Stimulated activated CD4-positive, alpha-beta T cell treated with anti-CD3 and anti-CD28 coated beads, TNF-alpha, amount 100 ng/mL, for 48 hours (primary cell): ENCODE data around the gene IRF1.
"Not testable (repeated sequence)": the region's sequence is repeated elsewhere in the genome, so short reads cannot be mapped to it uniquely, and the experiment has no call there.

Source experiments
- DNase-seq, 3 donors: peaks; one replicate each; pipeline ENCODE4 v3.0.0-alpha.2; 2020; ENCODE audit warnings: low read depth in 3 of 3

Gene IRF1

GRCh38 chr5:132487095-132487428 is 3.5 kb downstream of the IRF1 start:
- no peak for DNase-seq

GRCh38 chr5:132486318-132487094 is 4.1 kb downstream of the IRF1 start:
- DNase-seq, result no peak

GRCh38 chr5:132485641-132486317 is 4.8 kb downstream of the IRF1 start:
- no peak for DNase-seq

GRCh38 chr5:132484876-132485640 is 5.5 kb downstream of the IRF1 start:
- not testable (repeated sequence) for DNase-seq

- no peak for DNase-seq
These were observed 6.2 kb downstream of the IRF1 start for GRCh38 chr5:132484391-132484725.

- no peak for DNase-seq
These were observed 6.7 kb downstream of the IRF1 start for GRCh38 chr5:132483661-132484390.

GRCh38 chr5:132483101-132483500 is 7.5 kb downstream of the IRF1 start:
- no peak for DNase-seq

GRCh38 chr5:132481596-132482211 is 8.9 kb downstream of the IRF1 start:
- DNase-seq, result no peak

- DNase-seq, result no peak
These were observed 9.5 kb downstream of the IRF1 start for GRCh38 chr5:132480893-132481595.

GRCh38 chr5:132480546-132480892 is 10.1 kb downstream of the IRF1 start:
- no peak for DNase-seq

- no peak for DNase-seq
These were observed 10.5 kb downstream of the IRF1 start for GRCh38 chr5:132480042-132480441.

- no peak for DNase-seq
These were observed 11.2 kb downstream of the IRF1 start for GRCh38 chr5:132479111-132479951.

- DNase-seq, result no peak
These were observed 12.2 kb downstream of the IRF1 start for GRCh38 chr5:132478366-132478871.

- no peak for DNase-seq
These were observed 12.7 kb downstream of the IRF1 start for GRCh38 chr5:132477784-132478365.

GRCh38 chr5:132476876-132477781 is 13.4 kb downstream of the IRF1 start:
- no peak for DNase-seq

GRCh38 chr5:132475987-132476875 is 14.3 kb downstream of the IRF1 start:
- no peak for DNase-seq

GRCh38 chr5:132475497-132475882 is 15.1 kb downstream of the IRF1 start:
- DNase-seq, result no peak
